ENCODE data around the gene SLC35D3. TPM values are rescaled to one million over a fixed set of nuclear protein-coding genes. Genes with fewer than 3 reads are reported as not detected.
"Not testable (repeated sequence)": the region's sequence is repeated elsewhere in the genome, so short reads cannot be mapped to it uniquely, and the experiment has no call there.

SLC35D3 gene
- total and polyA plus RNA-seq, 2 experiments from 2014 or later: 2.4 to 3.8 TPM

DNA sequence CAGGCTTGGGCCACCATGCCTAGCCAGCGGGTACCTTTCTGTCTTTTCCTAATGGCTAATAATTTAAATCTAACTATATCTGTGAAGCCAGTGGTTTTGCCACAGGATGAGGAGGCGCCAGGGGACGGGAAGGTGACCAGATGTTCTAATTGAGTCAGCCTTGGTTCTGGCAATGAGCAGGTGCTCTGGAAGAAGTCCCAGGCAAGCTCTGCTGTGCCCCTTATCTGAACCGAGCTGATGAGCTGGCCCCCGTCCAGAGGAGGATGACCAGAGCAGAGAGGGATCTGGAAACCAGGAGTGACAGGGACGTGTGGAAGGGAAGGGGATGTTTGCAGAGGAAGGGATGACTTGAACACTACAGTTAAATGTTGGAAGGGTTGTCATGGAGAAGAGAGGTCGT, 46.7 kb downstream of the SLC35D3 start:
- Histone ChIP-seq H3K4me1 (ENCODE audit: low read depth) (peaks cover 14% of the 10 kb centered on the region), H3K27me3 (no peaks in the 10 kb centered on the region), H3K4me3 (no peak overlapping the region), H3K36me3 (no peaks in the 10 kb centered on the region), H3K9me3 (ENCODE audit: low read depth) (no peaks in the 10 kb centered on the region), H3K27ac (peak overlapping the region; percentile 59)
- TF ChIP-seq, protein P1, sequence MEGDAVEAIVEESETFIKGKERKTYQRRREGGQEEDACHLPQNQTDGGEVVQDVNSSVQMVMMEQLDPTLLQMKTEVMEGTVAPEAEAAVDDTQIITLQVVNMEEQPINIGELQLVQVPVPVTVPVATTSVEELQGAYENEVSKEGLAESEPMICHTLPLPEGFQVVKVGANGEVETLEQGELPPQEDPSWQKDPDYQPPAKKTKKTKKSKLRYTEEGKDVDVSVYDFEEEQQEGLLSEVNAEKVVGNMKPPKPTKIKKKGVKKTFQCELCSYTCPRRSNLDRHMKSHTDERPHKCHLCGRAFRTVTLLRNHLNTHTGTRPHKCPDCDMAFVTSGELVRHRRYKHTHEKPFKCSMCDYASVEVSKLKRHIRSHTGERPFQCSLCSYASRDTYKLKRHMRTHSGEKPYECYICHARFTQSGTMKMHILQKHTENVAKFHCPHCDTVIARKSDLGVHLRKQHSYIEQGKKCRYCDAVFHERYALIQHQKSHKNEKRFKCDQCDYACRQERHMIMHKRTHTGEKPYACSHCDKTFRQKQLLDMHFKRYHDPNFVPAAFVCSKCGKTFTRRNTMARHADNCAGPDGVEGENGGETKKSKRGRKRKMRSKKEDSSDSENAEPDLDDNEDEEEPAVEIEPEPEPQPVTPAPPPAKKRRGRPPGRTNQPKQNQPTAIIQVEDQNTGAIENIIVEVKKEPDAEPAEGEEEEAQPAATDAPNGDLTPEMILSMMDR (IDR thresholded peaks at IDR 0.05; ENCODE audit: low read depth, low read length): no peak
- DNase-seq (ENCODE audit: low read depth in 1 of 2, low spot score in 1 of 2): peak in 1 of 2 donors; percentile 30

DNA sequence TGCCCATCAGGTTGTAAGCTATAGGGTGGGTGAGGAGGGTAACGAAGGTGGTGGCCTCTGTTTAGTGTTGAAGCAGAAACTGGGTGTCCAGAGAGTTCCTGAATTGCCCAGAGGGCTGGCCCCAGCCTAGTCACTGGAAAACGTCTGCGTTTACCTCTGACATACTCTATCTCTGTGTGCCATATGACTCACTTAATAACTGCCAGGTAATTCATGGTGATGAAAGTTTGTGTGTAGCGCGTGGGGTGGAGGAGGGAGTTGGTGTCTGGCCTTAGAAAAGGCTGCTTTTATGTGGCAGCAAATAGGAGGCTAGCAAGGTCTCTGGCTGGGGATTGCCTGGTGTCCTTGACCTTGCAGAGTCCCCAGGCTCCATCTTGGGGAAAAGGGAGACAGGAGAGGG, 47.3 kb downstream of the SLC35D3 start:
- H3K4me3 ChIP-seq: no peak overlapping the region
- H3K36me3 ChIP-seq: no peaks in the 10 kb centered on the region
- peaks cover 8% of the 10 kb centered on the region for H3K4me1 ChIP-seq (ENCODE audit: low read depth)
- no peaks in the 10 kb centered on the region for H3K27me3 ChIP-seq
- peak overlapping the region; percentile 59 for H3K27ac ChIP-seq
- no peaks in the 10 kb centered on the region for H3K9me3 ChIP-seq (ENCODE audit: low read depth)
- DNase-seq (ENCODE audit: low read depth in 1 of 2, low spot score in 1 of 2): peak in 1 of 2 donors; percentile 67
- TF ChIP-seq, protein P1 (IDR thresholded peaks at IDR 0.05; ENCODE audit: low read depth, low read length): no peak

DNA sequence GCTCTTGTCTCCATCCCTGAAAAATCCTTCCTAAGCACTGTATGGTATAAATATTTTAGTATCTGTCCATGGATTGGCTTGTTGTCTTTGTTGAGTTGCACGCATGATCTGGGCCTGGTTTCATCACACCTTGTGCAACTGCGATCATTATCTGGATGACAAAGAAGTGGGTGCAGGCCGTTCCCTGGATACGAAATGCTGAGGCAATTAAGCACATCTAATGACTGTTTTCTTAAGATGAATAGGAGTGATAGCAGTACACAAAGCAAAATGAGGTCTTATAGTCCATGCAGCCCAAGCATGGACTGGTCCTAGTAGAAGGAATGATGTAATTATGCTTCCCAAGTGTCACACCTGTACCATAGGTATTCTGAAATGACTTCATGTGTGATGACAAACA, 47.8 kb downstream of the SLC35D3 start:
- DNase-seq (ENCODE audit: low read depth in 1 of 2, low spot score in 1 of 2): no peak
- Histone ChIP-seq H3K36me3 (no peaks in the 10 kb centered on the region), H3K4me3 (no peak overlapping the region), H3K27me3 (no peaks in the 10 kb centered on the region), H3K27ac (peak overlapping the region; percentile 59), H3K4me1 (ENCODE audit: low read depth) (peaks cover 3% of the 10 kb centered on the region), H3K9me3 (ENCODE audit: low read depth) (no peaks in the 10 kb centered on the region)
- TF ChIP-seq, protein P1 (IDR thresholded peaks at IDR 0.05; ENCODE audit: low read depth, low read length): no peak

DNA sequence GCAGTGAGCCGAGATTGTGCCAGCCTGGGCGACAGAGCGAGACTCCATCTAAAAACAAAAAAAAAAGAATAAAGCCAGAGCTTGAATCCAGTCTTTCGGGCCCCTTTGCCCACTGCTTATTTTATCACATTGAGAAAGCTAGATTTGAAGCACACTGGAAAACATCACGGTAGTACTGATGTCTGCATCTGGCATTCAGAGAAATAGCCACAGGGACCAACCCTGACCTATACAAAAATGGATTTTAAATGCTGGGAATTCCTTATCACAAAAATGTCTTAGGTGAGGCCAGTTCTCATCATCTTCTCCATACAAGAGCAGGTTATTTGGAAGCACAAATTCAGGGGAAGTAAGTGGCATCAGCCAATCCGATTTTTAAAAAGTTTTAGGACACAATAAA, 49.5 kb downstream of the SLC35D3 start:
- H3K4me3 ChIP-seq: no peak overlapping the region
- H3K27me3 ChIP-seq: no peaks in the 10 kb centered on the region
- H3K9me3 ChIP-seq (ENCODE audit: low read depth): no peaks in the 10 kb centered on the region
- H3K36me3 ChIP-seq: no peaks in the 10 kb centered on the region
- no peaks in the 10 kb centered on the region for H3K4me1 ChIP-seq (ENCODE audit: low read depth)
- TF ChIP-seq, protein P1 (IDR thresholded peaks at IDR 0.05; ENCODE audit: low read depth, low read length): no peak
- no peak overlapping the region for H3K27ac ChIP-seq
- no peak for DNase-seq (ENCODE audit: low read depth in 1 of 2, low spot score in 1 of 2)

DNA sequence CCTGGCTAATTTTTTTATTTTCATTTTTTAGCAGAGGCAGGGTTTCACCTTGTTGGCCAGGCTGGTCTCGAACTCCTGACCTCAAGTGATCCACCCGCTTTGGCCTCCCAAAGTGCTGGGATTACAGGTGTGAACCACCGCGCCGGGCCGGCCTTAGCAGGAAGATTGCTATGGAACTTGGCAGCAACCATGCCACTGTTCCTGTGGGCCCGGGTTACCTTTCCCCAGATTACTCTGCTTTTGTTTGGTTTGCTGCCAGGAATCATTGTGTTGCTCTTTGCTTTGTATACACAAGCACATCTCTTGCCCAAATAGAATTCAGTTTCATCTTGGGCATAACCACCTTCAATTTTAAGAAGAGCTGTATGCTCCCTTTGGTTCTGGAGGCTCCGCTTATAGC, 51.7 kb downstream of the SLC35D3 start:
- not testable (repeated sequence) for DNase-seq (ENCODE audit: low read depth in 1 of 2, low spot score in 1 of 2); H3K9me3 ChIP-seq (ENCODE audit: low read depth); H3K4me3 ChIP-seq; H3K4me1 ChIP-seq (ENCODE audit: low read depth); H3K36me3 ChIP-seq; H3K27me3 ChIP-seq; H3K27ac ChIP-seq

Other genes starting within 250 kb of the SLC35D3 start
- gene MAP3K5, start 129.8 kb upstream of the SLC35D3 start, total RNA-seq: 1.4 and 3.0 TPM in 2 replicates
- 2.8 and 3.3 TPM in 2 replicates for gene MAP3K5, start 129.8 kb upstream of the SLC35D3 start, polyA plus RNA-seq
- 13.4 and 13.7 TPM in 2 replicates for gene PEX7, start 99.7 kb upstream of the SLC35D3 start, total RNA-seq
- gene PEX7, start 99.7 kb upstream of the SLC35D3 start, polyA plus RNA-seq: 15.7 and 20.0 TPM in 2 replicates
- 0.71 and 0.99 TPM in 2 replicates for gene IL20RA, start 122.7 kb downstream of the SLC35D3 start, total RNA-seq
- gene IL20RA, start 122.7 kb downstream of the SLC35D3 start, polyA plus RNA-seq: 0.86 and 3.5 TPM in 2 replicates

Data from cardiac muscle cell (in vitro differentiated cells and primary cell).